Measurements from ENCODE around the gene CH25H.
"Not testable (repeated sequence)": the region's sequence is repeated elsewhere in the genome, so short reads cannot be mapped to it uniquely, and the experiment has no call there.

Gene CH25H, protein sequence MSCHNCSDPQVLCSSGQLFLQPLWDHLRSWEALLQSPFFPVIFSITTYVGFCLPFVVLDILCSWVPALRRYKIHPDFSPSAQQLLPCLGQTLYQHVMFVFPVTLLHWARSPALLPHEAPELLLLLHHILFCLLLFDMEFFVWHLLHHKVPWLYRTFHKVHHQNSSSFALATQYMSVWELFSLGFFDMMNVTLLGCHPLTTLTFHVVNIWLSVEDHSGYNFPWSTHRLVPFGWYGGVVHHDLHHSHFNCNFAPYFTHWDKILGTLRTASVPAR

DNA sequence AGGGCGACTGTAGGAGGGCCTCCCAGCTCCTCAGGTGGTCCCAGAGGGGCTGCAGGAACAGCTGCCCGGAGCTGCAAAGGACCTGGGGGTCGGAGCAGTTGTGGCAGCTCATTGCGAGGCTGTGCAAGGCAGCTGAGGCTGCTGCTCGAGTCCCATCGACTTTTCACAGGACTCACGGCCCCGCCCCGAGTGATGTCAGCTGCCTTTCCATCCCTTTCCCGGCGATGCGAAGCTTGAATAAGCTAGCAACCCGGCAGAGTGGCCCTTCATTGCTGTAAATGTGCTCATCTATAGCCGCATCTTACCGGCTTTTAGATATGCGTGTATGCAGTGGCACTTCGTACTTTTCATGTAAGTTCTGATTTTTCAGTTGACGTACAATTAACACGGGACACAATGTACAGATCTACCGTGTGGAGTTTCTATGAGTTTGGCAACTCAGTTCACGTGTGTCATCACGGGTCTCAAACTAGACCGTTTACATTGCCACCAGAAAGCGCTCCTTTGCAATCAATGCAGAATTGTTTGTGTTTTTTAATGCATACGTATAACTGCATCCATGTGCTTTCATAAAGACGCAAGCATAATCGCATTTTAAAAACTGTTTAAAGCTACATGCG, at the start of gene CH25H:
Gene CH25H (minus strand): TSS at position 137 of the 620 bp plus-strand sequence. CDS start 25 bp downstream, at position 112.
- DNase-seq: no peak

DNA sequence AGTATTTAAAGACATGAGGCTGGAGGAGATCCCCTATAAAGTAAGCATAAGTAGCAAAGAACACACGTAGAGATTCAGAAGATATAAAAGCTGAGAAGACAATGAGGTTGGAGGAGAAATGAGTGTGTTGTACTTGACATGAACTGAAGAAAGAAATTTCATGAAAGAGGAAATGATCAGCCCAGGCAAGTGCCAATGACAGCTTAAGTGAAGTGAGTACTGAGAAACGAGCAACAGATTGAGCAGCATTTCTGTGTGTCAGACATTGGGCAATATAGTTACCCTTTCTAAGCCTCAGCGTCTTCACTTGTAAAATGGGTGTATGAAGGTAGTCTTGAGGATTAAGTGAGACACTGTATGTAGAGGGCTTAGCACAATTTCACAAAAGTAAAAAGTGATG, 49.2 kb upstream of the CH25H start:
- no peak for DNase-seq

DNA sequence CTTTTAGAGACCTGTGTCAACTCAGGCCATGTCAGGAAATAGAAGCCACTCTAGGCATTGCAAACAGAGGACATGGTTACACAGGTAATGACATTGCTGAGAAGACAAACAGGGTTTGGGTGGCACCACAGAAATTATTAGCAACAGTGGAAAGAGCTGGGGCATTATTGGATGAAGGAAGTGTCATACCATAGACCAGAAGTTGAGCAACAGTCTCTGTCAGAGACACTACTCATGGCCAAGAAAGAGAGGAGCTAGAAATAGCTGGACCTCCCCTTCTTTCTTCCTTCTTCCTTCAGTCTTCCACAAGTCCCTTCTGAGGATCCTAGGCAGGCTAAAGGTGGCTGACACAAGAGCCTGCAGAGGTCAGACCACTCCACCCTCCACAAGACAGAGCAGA, 48.7 kb upstream of the CH25H start:
- no peak for DNase-seq

DNA sequence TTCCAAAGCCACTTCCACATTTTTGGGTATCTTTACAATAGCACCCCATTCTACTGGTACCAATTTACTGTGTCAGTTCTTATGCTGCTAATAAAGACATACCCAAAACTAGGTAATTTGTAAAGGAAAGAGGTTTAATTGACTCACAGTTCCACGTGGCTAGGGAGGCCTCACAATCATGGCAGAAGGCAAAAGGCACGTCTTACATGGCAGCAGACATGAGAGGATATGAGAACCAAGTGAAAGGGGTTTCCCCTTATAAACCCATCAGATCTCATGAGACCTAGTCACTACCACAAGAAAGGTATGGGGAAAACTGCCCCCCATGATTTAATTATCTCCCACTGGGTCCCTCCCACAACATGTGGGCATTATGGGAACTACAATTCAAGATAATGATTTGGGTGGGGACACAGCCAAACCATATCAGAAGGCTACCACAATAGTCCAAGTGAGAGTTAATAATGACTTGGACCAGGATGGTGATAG, 48.0 kb upstream of the CH25H start:
- not testable (repeated sequence) for DNase-seq

DNA sequence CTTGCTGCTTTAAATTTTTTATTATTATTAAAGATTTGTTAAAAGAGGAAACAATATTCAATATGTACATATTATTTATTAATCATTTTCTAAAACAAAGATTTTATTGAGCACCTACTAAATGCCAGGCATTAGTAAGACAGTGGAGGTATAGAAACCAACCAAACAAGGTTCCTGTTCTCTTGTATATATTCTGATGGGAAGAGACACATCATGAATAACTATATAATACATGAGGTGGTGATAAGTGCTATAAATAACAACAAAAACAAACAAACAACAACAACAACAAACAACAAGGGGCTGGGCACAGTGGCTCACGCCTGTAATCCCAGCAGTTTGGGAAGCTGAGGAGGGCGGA, 45.1 kb upstream of the CH25H start:
- no peak for DNase-seq

DNA sequence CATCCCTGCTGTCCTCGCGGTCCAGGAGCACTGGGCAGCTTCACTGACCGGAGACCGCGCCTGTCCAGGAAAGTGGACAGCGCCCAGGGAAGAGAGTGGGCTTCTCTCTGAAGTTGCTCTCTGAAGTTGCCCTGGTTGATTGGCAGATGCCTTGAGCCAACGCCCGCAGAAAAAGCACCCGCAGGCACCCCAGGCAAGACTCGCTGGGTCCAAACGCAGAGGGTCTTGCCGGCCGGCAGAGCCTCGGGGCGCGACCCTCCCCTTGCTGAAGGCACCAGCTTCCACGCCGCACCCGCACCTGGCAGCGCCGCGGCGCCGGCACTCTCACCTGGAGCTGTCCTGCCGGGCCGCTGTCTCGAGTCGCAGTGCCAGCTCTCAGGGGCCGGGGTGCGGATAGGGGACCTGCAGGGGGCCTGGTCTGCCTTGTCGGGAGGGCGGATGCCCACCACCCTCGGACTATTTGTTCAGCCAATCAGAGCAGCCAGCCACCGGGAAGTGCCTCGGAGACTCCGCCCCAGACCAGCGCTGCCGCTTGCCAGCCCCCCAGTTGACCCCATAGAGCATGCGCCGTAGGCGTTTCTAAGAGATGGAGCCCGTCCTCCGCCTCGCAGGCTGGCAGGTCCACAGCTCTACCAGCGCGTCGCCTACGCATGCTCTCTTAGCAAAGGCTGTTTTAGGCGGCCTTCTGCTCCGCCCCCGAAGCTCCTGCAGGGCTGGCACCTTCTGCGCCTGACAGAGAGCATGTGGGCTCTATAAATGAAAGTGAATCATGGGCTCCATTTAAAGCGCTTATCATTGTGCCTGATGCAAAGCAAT, 44.5 kb upstream of the CH25H start, which contains the start of gene LIPA:
Gene LIPA (minus strand): TSS at position 367 of the 816 bp plus-strand sequence. CDS start 4,127 bp downstream, outside the sequence.
- DNase-seq: peak; percentile 91

DNA sequence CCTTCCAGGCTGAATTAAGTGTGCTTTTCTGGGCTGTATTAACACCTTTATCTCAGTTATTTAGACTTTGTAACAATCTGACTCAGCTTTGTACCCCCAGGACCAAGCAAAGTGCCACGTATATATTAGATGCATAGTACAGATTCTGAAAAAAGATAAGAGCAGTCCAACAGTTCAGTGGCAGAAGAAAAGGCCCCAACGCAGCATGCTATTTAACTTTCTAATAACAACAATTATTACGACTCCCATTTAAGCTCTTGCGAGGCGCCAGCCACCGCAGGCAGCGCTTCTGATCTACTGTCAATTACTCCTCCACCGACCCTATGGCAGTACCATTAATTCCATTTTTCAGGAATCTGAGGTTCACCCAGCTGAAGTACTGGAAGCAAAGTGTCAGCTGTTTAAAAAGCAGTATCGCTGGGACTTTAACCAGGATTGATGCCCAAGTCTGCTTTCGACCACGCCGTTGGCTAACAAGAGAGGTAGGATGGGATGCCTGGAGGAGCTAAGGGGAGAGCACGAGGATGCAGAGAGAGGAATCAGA, 43.8 kb upstream of the CH25H start:
- DNase-seq: no peak

DNA sequence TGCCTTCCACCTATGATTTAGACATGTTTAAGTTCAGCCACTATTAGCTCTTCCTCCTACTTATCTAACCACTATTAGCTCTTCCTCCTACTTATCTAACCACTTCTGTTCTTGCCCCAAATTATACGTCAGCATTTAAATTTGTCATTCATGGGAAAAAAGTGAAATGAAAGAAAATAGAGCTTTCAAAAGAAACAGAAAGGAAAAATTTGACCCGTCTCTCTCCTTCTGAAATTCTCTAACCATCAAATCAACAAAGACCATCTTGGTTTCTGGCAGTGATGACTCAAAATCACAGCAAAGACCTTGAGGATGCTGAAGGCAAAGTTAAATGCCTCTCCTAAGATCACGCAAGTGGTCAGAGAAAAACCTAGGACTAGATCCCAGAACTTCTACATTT, 41.9 kb upstream of the CH25H start:
- no peak for DNase-seq

DNA sequence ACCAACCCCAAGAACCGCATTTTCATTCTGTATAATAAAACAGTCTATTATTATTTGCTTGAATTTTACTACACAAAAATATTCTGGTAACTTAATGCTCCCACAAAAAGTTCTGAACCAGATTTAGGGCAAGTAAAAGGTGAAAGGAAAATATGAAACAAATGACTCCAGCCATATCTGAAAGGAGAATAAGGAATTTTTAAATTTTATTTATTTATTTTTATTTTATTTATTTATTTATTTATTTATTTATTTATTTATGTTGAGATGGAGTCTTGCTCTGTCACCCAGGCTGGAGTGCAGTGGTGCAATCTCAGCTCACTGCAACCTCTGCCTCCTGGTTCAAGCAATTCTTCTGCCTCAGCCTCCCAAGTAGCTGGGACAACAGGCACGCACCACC, 40.5 kb upstream of the CH25H start:
- DNase-seq: not testable (repeated sequence)

DNA sequence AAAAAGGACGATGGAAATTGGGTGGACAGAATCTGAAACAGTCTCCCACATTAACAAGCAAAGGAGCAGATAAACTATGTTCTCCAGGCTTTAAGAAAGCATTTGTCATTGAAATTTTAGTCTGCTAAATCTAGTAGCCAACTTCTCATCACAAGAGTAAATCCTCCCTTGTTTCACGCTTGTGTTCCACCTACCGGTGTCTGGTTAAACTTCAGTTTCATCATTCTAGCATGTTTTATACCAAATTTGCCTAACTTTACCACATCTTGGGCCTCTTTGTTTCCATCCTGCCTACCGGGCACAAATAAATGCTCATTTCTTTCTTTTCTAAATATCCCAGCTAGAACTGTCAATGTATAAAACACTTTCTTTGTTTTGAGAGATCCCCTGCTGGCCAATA, 38.7 kb upstream of the CH25H start:
- no peak for DNase-seq

DNA sequence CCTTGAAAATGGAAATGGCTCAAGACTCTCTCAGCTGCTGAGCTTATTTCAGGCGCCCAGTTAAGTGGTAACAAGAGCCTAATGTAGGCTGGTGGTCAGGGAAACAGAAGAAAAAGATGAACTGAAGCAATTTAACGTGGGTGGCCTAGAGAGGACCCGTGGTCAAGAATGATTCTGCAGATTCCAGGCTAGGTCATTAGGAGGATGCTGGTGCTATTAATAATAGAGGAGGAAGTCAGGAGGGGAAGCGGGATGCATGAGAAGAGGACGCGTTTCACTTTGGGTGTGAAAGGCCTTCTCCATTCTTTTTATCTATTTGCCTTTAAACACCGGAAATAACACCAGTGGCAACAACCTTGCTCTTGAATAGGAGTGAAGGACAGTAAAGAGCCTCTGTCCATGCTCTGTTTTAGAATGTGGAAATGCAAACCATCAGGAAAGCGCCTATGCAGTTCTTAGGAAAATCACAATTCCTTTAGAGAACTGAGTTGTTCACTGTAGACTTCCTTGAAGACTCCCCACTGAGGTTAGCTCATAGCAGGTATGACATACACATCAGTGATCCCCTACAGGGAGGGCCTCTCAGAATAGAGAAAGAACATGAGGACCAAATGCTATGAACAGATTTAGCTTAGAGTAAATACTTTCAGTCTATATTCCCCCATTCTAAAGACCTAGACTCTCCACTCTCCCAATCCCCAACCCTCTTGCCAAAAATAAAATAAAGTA, 35.9 kb upstream of the CH25H start:
- no peak for DNase-seq

DNA sequence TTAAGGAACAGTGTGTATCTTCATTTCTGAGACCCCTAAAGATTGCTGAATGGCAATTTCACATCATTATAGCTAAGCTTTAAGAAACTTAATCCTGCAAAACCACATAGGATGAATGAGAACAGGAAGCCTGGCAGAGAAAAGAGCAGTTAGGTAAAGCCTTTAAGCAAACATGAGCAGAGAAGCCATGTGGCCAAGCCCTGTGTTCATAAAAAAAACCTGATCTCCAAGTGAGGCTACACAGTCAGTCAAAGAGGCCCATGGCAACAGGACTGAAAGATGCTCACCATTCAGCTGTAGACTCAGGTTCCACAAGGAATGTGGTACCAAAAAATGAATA, 35.2 kb upstream of the CH25H start:
- DNase-seq: no peak

DNA sequence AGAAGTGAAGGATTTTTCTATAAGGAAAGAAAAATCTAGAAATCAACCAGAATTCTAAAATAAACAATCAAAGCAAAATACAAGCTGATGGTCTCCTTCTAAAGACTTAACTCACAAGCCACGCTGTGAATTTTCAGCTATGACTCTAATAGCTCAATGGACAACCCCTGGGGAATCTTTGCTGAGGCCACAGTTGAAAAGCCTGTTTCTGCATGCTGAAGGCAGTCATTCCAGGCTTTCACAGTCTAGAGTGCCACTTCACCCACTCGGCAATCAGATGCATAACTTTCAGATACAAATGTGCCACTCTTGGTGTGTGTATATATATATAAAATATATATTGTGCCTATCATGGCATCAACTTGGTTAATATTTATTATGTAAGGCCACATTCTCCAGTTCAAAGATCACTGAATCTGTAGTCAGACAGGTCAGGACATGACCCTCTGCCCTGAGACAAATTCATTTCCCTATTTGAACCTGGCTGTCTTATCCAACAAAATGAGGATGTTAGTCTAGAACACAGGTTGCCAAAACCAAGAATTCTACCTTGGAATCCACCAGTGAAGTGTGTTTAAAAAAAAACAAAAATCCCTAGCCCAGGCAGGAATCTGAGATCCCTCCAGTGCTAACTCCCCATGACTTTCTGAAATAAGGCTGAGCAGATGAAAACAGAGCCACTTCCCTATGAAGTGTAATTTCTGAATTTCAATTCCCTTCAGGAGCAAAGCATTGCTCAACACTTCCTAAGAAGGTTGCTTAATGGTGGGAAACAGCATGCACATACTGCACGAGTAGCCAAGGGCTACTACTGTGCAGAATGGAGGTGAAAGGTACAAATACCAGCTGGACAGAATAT, 34.6 kb upstream of the CH25H start:
- DNase-seq: no peak

DNA sequence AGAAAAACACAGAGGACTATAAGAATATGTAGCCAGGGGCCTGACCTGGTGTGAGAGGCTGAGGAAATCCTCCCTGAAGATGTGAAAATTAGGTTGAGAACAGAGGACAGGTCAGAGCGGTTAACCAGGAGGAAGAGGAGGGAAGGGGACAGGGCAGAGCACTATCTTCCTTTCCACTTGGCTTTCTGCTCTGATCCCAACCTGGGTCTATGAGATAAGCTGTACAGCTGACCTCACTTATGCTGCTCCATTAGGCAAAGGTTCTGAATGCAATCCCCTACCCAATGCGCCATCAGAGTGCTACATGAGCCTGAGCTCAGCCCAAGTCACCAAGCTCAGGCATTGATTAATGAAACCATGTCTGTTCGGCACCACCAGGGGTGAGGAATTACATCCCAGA, 33.9 kb upstream of the CH25H start:
- DNase-seq: no peak

DNA sequence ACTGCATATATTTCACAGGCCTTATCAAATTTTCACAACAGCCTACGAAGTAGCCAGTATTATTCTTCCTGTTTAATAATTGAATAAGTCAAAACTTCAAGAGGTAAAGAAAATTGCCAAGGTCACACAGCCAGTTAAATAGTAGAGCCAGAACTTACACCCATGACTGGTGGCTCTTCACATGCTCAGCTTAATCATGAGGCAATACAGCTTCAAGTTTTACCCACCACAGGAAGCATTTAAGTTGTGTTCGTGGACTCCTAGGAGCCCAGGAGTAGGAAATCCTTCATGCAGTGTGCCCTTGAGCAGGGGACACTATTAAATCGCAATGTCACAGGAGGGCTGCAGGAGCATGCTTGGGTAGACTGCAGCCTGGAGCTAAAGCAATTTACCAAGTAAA, 33.4 kb upstream of the CH25H start:
- no peak for DNase-seq

DNA sequence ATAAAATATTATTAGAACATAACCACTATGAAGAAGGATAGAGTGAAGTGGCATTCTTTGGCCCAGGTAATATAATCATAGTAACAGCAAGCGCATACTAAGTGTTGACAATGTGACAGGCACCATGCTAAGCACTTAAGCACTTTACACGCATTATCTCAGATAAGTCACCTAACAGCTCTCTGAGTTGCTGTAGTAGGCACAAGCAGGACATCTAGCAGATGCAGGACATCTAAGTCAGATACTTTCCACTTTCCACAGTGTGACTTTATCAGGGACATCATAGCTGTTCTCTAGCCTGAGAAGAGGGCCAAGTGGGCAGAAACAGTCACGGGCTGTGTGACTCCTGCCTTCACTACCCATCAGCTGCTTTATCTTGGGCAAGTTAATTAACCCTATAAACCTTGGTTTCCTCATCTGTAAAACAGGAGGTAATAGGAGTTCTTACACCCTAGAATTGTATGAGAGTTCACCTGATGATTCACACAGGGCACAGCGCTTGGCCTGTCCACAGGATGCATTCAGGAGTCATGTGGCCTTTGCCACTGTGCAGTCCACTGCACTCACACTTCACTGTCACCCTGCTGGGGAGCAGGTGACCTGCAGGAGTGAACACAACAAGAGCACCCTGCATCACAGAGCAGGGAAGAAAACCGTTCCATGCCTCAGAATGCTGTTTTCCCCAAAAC, 32.0 kb upstream of the CH25H start:
- DNase-seq: no peak

DNA sequence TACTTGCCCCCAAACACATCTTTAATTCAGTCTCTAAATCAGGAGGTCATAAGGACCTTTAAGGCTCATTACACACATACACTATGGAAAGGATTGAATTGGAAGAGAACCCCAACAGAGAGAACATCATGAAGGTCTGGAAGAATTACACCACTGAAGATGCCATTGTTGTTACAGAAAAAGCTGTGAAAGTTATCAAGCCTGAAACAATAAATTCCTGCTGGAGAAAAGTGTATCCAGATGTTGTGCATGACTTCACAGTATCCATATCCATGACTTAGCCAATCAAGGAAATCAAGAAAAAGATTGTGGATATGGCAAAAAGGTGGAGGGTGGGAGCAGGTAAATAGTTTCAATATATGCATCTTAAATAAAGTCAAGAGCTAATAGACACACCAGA, 30.7 kb upstream of the CH25H start:
- DNase-seq: no peak

DNA sequence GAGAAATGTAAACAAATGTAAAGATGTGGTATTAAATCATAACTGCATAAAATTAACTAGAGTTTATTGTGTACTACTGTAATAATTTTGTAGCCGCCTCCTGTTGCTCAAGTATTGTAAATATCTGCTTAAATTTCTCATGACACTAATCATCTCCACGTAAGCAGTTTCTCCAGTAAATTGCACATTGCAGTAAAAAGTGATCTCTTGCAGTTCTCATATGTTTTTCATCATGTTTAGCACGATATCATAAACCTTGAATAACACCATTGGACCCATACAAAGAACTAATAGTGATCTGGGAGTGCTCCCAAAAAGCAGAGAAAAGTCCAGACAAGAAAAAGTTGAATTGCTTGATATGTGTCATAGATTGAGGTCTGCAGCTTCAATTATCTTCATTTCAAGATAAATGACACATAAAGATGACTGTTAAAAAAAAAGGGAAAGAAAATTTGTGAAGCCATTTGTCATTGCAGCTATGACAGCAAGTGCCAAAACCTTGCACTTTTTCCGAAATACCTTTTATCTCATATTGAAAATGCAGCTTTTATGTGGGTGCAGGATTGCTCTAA, 29.2 kb upstream of the CH25H start:
- DNase-seq: no peak

DNA sequence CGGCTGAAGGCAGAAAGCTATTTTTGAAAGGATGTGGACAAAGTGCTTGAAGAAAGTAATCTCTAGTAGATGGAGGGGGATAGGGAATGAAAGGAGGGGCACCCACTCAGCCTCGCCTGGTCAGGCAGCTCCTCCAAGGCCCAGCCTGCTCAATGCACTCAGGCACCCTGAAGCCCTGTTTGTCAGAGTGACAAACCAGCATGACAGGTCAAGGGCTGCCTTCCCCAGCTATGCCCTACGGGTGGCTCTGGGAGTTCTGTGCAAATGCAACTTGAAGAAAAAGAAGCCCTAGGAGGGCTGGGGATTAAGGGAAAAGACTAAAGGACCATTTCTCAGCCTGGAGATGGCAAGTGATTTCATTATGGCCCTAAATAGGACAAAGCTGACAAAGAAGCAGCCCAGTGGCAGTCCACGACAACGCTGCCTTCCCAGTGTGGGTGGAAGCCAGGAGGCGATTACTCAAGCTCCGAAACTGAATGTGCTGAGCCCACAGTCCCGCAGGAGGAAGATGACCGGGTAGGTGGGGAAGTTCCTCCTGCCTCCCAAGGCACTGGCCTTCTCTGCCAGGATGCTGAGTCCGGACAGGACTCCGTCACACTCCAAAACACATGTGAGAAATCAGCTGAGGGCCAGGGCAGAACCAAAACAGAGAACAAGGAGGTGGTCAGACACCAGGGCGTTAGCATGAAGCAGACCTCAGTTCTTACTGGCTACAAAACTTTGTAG, 28.1 kb upstream of the CH25H start:
- DNase-seq: no peak

DNA sequence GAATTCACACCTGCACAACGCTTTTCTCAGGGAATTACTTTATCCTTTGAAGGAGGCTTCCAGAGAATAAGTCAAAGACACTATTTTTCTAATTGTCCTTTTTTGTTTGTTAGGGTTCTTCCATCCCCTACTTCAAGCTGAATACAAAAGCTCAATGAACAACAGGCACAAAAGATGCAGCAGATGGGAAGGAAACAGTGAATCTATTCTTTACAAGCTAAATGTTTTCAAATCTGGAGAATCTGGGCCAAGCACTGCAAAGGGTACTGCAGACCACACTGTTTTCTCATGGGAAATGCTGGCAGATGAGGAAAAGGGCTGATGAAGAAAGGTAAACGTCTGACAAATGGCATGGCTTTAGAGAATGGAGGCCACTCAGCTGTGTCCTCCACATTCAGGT, 25.9 kb upstream of the CH25H start:
- no peak for DNase-seq
